ENCODE data around the gene GMEB2.

The GMEB2 gene

DNA sequence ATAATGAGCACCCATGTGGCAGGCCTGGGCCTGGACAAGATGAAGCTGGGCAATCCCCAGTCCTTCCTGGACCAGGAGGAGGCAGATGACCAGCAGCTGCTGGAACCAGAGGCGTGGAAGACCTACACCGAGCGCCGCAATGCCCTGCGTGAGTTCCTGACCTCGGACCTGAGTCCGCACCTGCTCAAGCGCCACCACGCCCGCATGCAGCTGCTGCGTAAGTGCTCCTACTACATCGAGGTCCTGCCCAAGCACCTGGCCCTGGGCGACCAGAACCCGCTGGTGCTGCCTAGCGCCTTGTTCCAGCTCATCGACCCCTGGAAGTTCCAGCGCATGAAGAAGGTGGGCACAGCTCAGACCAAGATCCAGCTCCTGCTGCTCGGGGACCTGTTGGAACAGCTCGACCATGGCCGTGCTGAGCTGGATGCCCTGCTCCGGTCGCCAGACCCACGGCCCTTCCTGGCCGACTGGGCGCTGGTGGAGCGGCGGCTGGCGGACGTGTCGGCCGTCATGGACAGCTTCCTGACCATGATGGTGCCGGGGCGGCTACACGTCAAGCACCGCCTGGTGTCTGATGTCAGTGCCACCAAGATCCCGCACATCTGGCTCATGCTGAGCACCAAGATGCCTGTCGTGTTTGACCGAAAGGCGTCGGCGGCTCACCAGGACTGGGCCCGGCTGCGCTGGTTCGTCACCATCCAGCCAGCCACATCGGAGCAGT lies 71.1 kb downstream of the GMEB2 start:
- no peak for DNase-seq

DNA sequence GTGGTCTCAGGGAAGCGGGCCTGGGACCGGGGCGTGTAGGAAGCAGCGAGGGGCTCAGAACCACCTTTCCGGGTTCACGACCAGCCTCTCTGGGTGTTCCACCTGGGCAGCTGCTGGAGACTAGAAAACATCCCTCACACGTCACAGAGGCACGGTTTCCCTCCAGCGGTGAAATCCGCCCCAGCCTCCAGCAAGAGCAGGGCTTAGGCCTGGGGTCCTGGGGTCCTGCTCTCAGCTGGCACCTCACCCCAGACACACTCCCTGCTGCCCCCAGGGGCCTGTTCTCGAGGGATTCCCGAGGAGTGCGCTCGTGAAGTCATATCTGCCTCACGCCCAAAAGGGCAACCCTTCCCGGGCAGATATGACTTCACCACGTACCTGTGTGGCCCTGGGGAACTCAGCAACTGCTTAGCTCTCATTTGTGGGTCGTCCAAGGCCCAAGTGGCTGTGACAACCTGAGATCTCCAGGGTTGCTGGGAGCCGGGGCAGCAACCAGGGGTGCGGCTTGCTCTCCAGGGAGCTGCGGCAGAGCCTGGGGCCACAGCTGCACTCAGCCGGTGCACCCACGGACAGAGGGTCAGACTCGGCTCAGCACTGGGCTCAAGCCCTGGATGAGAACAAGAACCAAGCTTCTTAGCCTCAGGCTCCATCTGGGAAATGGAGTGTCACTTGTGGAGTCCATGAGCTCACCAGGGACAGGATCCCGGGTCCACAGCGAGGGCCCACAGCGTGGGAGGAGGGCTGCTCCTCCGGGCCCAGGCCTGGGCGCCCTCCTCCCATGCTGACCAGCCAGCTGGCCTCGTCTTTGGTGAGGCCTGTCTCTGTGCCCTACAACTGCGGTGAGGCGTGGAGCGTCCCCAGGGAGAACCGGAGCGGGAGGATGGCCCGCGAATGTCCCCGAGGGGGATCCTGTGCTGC lies 72.3 kb downstream of the GMEB2 start:
- no peak for DNase-seq

DNA sequence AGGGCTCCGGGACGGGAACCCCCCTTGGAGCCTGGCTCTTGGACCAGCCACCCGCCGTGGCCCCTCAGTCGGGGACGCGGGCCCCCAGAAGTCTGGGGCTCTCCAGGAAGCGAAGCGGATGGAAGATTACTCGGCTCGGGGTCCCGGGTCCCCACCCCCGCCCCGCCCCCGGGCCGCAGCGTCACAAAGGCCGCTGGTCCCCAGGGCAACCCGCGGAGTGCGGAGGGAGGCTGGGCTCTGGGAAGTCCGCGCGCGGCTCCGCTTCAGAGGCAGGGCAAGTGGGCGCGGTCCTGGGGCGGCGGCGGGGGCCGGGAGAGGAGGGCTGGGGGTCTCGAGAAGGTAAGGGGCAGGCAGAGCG lies 73.0 kb downstream of the GMEB2 start, which contains the start of gene FNDC11:
FNDC11 (plus strand) TSS at position 227 of the 358 bp plus-strand sequence. CDS start 1,505 bp downstream, outside the sequence.
- peak; percentile 84 for DNase-seq

DNA sequence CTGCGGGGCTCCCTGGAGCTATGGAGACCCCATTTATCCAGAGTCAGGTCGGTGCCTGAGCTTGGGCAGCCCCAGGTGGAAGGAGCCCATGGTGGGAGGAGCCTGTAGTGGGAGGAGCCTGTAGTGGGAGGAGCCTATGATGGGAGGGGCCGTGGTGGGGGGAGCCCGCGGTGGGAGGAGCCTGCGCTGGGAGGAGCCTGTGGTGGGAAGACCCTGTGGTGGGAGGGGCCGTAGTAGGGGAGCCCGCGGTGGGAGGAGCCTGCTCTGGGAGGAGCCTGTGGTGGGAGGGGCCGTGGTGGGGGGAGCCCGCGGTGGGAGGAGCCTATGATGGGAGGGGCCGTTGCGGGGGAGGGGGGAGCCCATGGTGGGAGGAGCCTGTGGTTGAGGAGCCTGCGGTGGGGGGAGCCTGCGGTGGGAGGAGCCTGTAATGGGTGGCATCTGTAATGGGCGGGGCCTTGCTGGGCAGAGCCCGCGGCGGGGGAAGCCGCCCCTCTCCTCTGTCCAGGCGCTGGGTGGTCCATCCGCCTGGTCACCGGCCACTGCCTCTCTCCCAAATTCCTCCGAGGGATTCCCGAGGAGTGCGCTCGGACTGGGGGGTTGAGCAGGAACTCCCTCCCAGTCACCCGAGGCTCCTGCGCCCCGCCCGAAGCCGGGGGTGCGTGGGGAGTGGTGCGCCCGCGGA lies 73.5 kb downstream of the GMEB2 start:
- peak; percentile 96 for DNase-seq

DNA sequence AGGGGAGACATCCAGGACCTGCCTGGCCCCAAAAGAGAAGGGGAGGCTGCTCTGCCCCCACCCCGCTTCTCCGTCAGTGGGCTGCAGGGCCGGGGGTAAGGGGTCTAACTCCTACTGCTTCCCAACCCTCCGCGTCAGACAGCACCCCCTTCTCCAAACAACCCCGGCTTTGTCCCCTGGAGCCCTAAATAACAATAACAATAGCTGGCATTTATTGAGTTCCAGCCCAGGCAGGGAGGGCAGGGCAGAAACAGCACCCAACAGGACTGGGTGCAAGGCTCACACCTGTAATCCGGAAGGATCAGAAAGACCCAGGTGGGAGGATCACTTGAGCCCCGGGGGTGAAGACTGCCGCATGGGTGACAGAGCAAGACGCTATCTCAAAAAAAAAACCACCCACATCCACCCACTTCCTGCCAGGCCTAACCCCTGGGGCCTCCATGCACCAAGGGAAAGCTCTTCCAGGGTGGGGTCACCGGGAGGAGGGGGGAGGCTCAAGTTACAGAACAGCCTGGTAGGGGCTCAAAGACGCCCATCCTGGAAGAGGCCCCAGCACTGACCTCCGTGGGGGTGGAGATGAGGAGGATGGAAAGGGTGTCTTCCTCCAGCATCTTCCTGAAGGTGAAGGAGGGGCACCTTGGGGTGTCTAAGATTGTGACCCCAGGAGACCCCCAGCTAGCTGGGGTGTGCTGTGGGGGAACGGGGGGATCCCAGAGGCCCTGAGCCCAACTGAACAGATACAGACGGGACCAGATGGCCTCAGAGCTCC lies 74.2 kb downstream of the GMEB2 start:
- peak; percentile 81 for DNase-seq

DNA sequence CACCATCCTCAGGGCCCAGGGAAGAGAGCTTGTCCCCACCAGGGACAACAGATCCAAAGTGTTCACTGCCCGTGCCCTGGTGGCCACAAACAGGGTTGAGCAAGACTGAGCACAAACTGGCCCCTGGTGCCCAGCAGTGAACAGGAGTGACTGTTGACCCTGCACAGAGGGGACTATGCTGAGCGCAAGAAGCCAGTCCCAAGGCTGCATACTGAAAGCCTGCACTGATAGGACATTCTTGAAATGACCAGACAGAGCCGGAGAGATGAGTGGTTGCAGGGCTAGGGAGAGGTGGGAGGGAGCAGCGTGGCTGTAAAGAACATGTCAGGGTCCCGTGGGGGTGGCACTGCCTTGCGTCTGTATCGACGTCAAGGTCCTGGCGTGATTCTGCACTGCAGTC lies 75.8 kb downstream of the GMEB2 start:
- no peak for DNase-seq

DNA sequence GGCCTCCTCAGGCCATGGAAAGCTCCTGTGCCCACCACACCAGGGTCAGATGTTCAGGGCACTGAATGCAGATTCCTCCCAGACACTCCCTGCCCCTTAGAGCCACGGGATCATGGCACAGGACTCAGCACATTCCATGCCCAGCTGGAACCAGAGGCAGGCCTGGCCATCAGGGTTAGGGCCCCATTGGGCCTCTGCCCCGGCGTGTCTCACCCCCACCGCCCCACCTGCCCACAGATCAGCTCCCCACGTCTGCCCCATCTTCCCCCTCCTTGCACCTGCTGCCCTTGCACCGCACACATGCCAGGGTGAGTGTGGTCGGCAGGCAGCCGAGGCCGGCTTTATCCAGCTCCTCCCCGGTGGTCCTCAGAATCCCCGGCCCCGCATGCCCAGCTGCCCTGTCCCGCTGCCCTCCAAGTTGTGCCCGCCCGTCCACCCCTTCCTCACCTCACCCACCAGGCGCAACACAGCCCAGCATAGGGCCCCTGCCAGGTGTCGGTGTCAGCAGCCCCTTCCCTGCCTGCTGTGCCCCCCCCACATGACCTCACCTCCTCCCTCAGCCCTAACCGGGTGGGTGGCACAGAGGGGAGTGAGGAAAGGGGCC lies 77.1 kb downstream of the GMEB2 start:
- no peak for DNase-seq

DNA sequence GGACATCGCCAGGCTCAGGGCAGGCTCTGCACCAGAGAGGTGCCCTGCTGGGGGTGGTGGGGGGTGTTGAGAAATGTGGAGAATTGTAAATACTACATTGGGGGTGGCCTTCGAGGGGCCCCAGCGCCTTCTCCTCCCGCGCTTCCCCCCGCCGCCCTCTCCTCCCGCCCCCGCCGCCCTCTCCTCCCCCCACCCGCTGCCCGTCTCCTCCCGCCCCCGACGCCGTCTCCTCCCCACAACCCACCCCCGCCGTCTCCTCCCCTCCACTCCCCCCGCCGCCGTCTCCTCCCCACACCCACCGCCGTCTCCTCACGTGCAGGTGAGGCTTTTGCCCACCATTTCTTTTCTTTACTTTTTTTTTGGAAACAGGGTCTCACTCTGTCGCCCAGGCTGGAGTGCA lies 77.9 kb downstream of the GMEB2 start:
- DNase-seq = no peak

DNA sequence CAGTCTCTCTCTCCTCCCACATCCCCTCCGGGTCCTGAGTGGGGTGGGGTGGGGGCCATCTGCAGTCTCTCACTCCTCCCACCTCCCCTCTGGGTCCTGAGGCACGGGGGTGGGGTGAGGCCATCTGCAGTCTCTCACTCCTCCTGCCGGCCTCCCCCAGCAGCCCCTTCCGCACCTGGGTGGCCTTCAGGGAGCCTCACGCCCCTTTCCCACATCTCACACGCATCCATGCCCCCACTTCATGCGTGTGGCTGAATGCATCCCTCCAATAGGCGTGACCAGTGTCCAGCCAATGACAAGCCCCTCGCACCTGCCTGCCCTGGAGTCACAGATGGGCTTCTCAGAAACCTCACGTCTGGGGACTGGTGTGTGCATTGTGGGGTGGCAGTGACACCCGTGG lies 78.4 kb downstream of the GMEB2 start:
- no peak for DNase-seq

DNA sequence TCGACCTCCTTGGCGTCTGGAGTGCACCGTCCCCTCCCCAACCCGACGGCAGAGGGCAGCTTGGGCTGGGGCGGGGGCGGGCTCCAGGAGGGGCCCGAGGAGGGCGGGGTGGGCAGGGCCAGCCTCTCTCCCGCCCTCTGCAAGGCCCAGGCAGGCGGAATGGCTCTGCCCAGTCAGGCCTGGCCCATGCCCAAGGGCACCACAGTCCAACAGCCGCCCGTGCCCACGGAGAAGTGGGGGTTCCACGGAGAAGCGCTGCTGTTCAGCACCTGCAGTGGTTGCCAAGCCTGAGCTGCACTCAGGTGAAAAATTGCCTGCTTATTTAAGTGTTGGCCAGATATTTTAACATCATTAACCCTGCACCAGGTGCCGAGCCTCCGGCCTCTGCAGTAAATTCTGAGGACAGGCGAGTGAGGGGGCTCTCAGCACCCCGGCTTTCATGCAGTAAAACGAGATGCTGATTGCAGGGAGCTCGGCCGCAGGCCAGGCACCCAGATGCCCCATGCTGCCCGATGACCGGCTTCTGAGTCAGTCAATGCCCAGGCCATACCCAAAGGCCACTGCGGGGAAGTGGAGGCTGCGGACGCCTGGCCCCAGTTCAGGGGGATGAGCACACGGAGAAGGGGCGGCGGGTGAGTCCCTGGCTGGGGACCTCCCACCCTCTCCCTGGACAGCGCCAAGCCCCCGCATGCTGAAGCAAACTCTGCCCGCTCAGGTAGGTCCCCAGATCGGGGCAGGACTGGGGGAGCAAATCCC lies 79.0 kb downstream of the GMEB2 start, which contains the start of gene SRMS:
SRMS (minus strand) TSS at position 25 of the 756 bp plus-strand sequence. CDS start 286 bp downstream, outside the sequence.
- no peak for DNase-seq

DNA sequence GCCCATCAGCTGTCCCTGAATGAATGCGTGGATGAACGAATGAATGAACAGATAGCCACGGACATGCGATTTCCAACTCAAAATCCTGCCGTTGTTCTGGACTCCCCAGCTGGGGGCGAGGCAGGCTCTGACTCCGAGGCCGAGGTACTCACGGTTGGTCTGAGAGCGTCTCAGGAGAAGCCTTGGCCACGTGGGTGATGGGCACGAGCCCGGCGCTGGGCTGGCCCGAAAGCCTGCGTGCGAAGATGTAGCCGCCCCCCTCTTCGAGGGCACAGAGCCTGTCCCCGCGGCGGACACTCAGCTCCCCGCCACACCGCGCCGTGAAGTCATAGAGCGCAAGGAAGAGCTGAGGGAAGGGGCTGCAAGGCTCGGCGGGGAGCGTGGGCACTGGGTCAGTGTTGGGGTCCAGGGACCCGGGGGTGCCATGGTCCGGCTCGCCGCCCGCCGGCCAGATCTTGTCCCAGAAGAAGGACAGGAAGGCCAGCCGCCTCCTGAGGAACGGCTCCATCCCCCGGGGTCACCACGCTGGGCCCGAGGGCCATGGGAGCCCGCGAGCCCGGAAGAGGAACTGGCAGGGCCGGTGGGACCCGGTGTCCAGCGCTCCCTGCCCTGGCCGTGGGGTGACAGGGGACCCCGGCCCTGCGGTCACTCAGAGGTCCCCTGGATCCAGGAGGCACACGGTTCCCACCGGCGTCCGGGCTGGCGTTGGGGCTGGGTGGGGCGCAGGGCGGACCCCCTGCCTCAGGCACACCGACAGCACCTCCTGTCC lies 79.8 kb downstream of the GMEB2 start:
- DNase-seq = no peak

DNA sequence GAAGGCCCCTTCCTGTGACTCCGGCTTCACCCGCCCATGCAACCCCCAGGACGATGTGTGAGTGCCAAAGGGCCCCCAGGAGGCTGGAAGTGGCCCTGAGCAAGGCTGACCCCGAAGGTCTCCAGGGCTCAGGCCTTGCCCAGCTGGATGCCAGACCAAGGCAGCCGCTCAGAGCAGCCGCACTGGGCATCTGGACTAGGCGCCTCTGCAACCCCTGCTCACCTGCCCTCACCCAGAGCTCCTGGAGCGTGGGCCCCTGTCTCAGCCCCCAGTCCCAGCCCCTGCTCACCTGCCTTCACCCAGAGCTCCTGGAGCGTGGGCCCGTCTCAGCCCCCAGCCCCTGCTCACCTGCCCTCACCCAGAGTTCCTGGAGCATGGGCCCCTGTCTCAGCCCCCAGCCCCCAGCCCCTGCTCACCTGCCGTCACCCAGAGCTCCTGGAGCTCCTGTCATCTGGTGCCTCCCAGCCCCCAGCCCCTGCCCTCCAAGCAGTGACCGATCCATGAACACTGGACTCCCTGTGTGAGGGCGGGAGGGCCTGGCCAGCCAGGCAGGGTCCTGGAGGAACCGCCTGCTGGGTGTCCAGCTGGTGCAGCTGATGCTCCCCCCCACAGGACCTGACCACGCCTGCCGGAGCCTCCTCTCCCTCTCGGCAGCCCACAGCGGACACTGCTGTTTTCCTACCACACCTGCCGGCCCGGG lies 80.5 kb downstream of the GMEB2 start:
- no peak for DNase-seq

DNA sequence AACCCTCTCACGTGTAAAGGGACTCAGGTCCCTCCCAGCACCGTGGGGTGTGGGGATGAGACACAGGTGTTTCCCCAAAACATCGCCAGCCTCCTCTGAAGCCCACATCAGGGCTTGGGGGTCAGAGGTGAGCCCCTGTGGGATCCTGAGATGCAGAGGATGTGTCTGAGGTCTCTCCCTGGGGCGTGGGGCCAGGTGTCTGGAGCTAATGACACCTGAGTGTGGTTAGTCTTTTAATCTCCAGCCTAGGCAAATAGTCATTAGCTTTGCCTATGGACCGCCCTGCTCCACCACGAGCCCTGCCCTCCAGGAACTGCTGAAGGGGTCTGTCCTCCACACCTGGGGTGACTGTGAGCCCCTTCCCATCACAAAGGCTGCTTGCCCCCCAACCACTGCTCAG lies 81.1 kb downstream of the GMEB2 start:
- no peak for DNase-seq

DNA sequence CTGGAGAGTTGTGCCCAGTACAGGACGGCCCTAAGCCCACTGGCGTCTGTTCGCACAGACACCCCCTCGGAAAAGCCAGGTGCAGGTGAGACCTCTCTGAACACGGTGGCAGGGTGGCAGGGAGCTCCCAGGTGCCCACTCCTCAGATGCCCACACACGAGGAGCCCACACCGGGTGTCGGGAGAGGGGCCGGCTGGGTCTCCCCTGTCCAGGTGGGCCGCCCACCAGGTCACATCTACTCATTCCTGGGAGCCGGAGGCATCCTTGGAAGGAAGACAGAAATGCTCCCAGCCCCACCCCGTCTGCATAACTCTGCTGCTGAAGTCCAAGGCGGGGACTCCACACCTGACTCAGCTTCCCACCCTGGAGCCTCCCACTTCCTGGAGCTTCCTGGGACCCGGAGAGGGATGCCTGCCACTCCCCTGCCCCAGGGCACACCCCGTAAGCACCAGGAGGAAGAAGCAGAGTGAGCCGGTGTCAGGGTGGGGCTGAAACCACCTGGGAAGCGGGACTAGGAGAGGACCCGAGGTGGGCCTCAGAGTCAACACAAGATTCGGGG lies 81.9 kb downstream of the GMEB2 start:
- no peak for DNase-seq

DNA sequence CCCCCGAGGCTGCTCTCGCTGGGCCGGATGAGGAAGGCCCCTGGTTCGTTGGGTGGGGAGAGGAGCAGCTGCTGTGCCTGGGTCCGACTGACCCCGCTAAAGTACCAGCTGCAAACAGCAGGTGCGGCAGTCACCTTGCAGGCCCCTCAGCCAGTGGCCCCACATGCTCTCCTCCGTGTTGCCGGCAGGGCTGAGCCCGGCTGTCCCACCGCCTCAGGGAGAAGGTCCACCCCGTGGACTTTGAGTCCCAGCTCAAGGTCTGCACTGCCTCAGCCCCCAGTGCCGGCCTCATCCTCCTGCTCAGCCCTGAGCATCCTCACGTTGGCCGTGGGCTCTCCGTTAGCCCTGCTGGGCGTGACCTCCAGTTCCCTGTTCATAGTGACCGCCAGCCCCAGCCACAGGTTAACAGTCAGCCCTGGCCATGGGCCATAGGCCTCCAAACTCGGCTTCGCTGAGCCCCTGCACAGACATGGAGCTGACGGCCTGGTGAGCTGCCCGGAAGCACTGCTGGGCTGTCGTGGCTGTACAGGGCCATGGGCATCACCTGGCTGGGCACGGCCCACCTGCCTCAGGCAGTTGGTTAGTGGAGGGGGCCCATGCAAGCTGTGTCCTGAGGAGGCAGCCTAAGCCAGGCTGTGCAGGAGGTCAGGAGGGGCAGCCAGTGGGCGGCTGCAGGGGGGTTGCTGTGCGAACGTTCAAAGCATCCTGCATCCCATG lies 82.5 kb downstream of the GMEB2 start:
- no peak for DNase-seq

DNA sequence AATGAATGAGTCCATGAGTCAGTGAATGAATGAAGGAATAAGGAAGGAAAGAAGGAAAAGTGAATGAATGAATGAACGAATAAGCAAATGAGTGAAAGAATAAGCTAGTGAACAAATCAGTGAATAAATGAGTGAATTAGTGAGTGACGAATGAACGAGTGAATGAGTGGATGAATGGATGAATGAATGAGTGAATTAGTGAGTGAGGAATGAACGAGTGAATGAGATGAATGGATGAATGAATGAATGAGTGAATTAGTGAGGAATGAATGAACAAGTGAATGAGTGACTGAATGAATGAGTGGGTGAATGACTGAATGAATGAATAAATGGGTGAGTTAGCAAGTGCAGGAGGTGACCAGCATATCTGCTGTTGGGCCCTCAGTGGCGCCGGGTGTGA lies 83.2 kb downstream of the GMEB2 start:
- DNase-seq = no peak

DNA sequence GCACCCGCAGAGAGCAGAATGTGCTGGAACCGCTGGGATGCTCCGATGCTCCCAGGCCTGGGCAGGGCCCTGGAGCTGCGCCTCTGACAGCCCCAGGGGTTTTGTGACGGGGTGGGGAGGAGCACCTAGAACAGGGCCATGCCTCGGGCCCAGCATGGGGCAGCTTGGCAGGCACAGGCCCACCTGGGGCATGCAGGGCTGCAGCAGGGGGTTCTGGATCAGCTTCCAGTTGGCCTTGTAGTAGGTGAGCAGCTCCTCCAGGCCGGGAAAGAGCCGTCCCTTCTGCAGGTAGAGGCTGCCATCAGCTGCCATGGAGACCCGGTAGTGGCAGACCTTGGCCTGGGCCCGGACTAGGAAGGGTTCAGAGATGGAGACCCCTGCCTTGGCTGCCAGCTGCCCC lies 83.8 kb downstream of the GMEB2 start:
- DNase-seq = no peak

DNA sequence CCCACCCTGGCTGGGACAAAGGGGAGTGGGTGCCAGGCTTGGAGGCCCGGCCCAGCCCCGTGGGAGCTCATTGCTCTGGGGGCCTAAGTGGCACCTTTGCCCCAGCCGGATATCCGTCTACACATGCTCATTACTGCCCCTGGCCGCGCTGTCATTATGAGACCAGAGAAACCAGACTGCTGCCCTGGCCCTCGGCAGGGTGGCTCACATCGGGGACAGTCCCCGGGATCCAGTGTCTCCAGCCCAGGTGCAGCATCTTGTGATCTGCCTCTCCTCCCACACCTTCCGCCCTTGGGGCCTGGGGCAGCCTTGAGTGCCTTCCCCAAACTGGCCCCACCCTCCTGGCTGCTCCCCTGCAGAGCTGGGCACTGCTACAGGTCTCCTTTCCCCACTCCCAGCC lies 84.2 kb downstream of the GMEB2 start:
- DNase-seq = no peak

DNA sequence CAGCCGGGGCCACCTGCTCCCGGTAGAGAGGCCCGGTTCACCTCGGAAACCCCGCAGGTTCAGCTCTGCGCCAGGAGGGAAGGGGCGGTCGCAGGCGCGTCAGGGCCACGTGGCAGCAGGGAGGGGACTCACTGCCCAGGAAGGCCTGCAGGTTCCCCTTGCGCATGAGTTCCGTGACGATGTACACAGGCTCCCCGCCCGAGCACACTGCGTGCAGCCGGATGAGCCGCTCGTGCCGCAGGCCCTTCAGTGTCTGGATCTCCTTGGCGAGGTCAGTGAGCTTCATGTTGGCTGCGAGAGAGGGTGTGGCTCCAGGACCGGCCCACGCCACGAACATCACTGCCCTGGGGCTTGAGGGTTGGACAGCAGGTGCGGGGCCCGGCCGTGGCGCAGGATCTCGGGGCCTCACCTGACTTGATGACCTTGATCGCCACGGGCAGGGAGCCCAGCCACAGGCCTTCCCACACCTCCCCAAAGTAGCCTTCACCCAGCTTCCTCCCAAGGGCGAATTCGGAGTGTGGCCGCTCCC lies 84.8 kb downstream of the GMEB2 start:
- no peak for DNase-seq

All from activated effector memory CD4-positive, alpha-beta T cell treated with anti-CD3 and anti-CD28 coated beads, Interleukin-2, amount 50 U/mL, for 16 hours (primary cell).